H1 (cell line): ENCODE data around the gene GSG1L. TPM values are rescaled to one million over a fixed set of nuclear protein-coding genes. Genes with fewer than 3 reads are reported as not detected.

Experiments used
- CTCF ChIA-PET: fragments of 300-600 bp; sonication (Branson Sonifier 250); formaldehyde crosslinking; loops from one replicate; lab custom pipeline; 2021; ENCODE audit not compliant: partially characterized antibody; lab: Charles Lee
- POLR2A ChIA-PET: fragments of 300-600 bp; sonication (Branson Sonifier 250); formaldehyde crosslinking; loops from one replicate; lab custom pipeline; 2021; ENCODE audit warnings: inconsistent platforms; ENCODE audit not compliant: partially characterized antibody; lab: Charles Lee
- DNase-seq, 2 experiments: peaks; one replicate each; pipeline versions ENCODE4 v3.0.0 to v3.0.0-alpha.2; 2010 to 2022; ENCODE audit warnings: low spot score in 2 of 2, low read depth in 1 of 2, mixed read lengths in 1 of 2
- FAIRE-seq: peaks from 2 replicates; lab custom pipeline; 2011; peaks lifted over from hg19 to GRCh38; lab: Jason Lieb, UNC
- H2AFZ ChIP-seq: 2 replicates; pipeline ENCODE4 v1.8.1; 2012; ENCODE audit warnings: low read length, inconsistent platforms
- H2AK5ac ChIP-seq: 2 replicates; pipeline ENCODE4 v1.6.1; 2013; ENCODE audit warnings: low read depth, low read length
- H2BK120ac ChIP-seq: replicated peaks from 2 replicates; pipeline ENCODE3; 2013; ENCODE audit warnings: low read depth, low read length, inconsistent platforms
- H2BK12ac ChIP-seq: 2 replicates; pipeline ENCODE4 v1.6.1; 2013; ENCODE audit warnings: low read depth, low read length
- H2BK15ac ChIP-seq: 2 replicates; pipeline ENCODE4 v1.6.1; 2013; ENCODE audit warnings: low read length
- H2BK20ac ChIP-seq: 2 replicates; pipeline ENCODE4 v1.6.1; 2013; ENCODE audit warnings: low read length
- H2BK5ac ChIP-seq: 2 replicates; pipeline ENCODE4 v1.6.1; 2013; ENCODE audit warnings: low read depth, low read length
- H3K14ac ChIP-seq: 2 replicates; pipeline ENCODE4 v1.6.1; 2013; ENCODE audit warnings: inconsistent platforms; ENCODE audit not compliant: insufficient read length
- H3K18ac ChIP-seq: 2 replicates; pipeline ENCODE4 v1.6.1; 2013; ENCODE audit warnings: low read length; ENCODE audit errors: extremely low read depth
- H3K23ac ChIP-seq: 2 replicates; pipeline ENCODE4 v1.6.1; 2013; ENCODE audit warnings: inconsistent platforms; ENCODE audit not compliant: insufficient read length
- H3K23me2 ChIP-seq: 2 replicates; pipeline ENCODE4 v1.6.1; 2013; ENCODE audit warnings: low read depth, low read length
- H3K27ac ChIP-seq: 2 replicates; pipeline ENCODE4 v1.6.1; 2011; ENCODE audit warnings: low read depth, low read length, inconsistent platforms
- H3K27me3 ChIP-seq, 4 experiments: replicated peaks in 1 of 4; 1 replicate in 1 of 4; 2 replicates in 3 of 4; pipeline versions ENCODE4 v1.6.1 to v1.8.1; 2011 to 2013; ENCODE audit warnings: low read length in 3 of 4, mild to moderate bottlenecking in 3 of 4, inconsistent platforms in 2 of 4, mixed read lengths in 2 of 4, moderate library complexity in 1 of 4; ENCODE audit not compliant: control insufficient read depth in 3 of 4, insufficient read depth in 3 of 4; ENCODE audit errors: extremely low read depth in 1 of 4
- H3K36me3 ChIP-seq, 4 experiments: 2 replicates each; pipeline versions ENCODE4 v1.6.1 to v1.8.1; 2011 to 2013; ENCODE audit warnings: mild to moderate bottlenecking in 4 of 4, low read length in 3 of 4, moderate library complexity in 2 of 4, control low read depth in 1 of 4, inconsistent platforms in 1 of 4; ENCODE audit not compliant: insufficient read depth in 4 of 4, control insufficient read depth in 2 of 4
- H3K4ac ChIP-seq: replicated peaks from 2 replicates; pipeline ENCODE3; 2013; ENCODE audit warnings: low read length, low read depth, mixed read lengths, inconsistent platforms; ENCODE audit not compliant: insufficient read length
- H3K4me1 ChIP-seq, 4 experiments: replicated peaks in 1 of 4; 1 replicate in 1 of 4; 2 replicates in 3 of 4; pipeline versions ENCODE4 v1.6.1 to v1.8.1; 2011 to 2013; ENCODE audit warnings: low read length in 3 of 4, inconsistent platforms in 2 of 4, mixed read lengths in 1 of 4; ENCODE audit not compliant: insufficient read depth in 4 of 4, control insufficient read depth in 3 of 4
- H3K4me2 ChIP-seq, 2 experiments: 2 replicates each; pipeline versions ENCODE4 v1.6.1 to v1.8.1; 2011 to 2013; ENCODE audit warnings: low read depth in 2 of 2, low read length in 2 of 2, control low read depth in 1 of 2, inconsistent platforms in 1 of 2, mild to moderate bottlenecking in 1 of 2; ENCODE audit not compliant: insufficient read depth in 1 of 2
- H3K4me3 ChIP-seq, 4 experiments: fragments of 200-600, 300-600 bp in 1 of 4; sonication (generic), shearing (Covaris generic), sonication (Bioruptor Twin) in 1 of 4; 2 replicates each; pipeline versions ENCODE4 v1.5.1 to v1.8.1; 2011 to 2016; ENCODE audit warnings: low read length in 4 of 4, low read depth in 3 of 4, control low read depth in 2 of 4, inconsistent platforms in 2 of 4, mild to moderate bottlenecking in 2 of 4, mixed read lengths in 1 of 4, moderate library complexity in 1 of 4; ENCODE audit not compliant: insufficient read depth in 2 of 4; ENCODE audit errors: extremely low read depth in 1 of 4
- H3K56ac ChIP-seq: replicated peaks from 2 replicates; pipeline ENCODE3; 2013; ENCODE audit warnings: low read depth, mild to moderate bottlenecking, mixed read lengths, low read length, inconsistent platforms; ENCODE audit not compliant: insufficient read length
- H3K79me1 ChIP-seq: 2 replicates; pipeline ENCODE4 v1.6.1; 2013; ENCODE audit warnings: low read depth, low read length, control low read depth
- H3K79me2 ChIP-seq, 2 experiments: 2 replicates each; pipeline versions ENCODE4 v1.6.1 to v1.8.1; 2012 to 2013; ENCODE audit warnings: low read length in 2 of 2, mild to moderate bottlenecking in 2 of 2, inconsistent platforms in 1 of 2; ENCODE audit not compliant: insufficient read depth in 2 of 2, control insufficient read depth in 1 of 2
- H3K9ac ChIP-seq, 4 experiments: replicated peaks in 1 of 4; 1 replicate in 1 of 4; 2 replicates in 3 of 4; pipeline versions ENCODE4 v1.6.1 to v1.8.1; 2011 to 2013; ENCODE audit warnings: low read depth in 3 of 4, low read length in 3 of 4, control low read depth in 2 of 4, mild to moderate bottlenecking in 2 of 4, moderate library complexity in 2 of 4, inconsistent platforms in 1 of 4; ENCODE audit errors: extremely low read depth in 1 of 4
- H3K9me3 ChIP-seq, 2 experiments: 2 replicates each; pipeline versions ENCODE4 v1.6.1 to v1.8.1; 2012 to 2013; ENCODE audit warnings: mild to moderate bottlenecking in 2 of 2, moderate library complexity in 2 of 2, control low read depth in 1 of 2, inconsistent platforms in 1 of 2, low read depth in 1 of 2, low read length in 1 of 2, mixed read lengths in 1 of 2; ENCODE audit not compliant: insufficient read depth in 2 of 2
- H4K20me1 ChIP-seq, 2 experiments: replicated peaks in 1 of 2; 2 replicates each; pipeline versions ENCODE3 to v1.8.1; 2011 to 2013; ENCODE audit warnings: inconsistent platforms in 2 of 2, low read length in 2 of 2, mild to moderate bottlenecking in 1 of 2; ENCODE audit not compliant: insufficient read depth in 2 of 2, control insufficient read depth in 1 of 2
- H4K5ac ChIP-seq: 2 replicates; pipeline ENCODE4 v1.6.1; 2013; ENCODE audit warnings: low read length, low read depth, mixed read lengths, inconsistent platforms; ENCODE audit not compliant: insufficient read length
- H4K8ac ChIP-seq: 2 replicates; pipeline ENCODE4 v1.8.0; 2013; ENCODE audit warnings: mild to moderate bottlenecking, moderate library complexity, low read length, inconsistent platforms; ENCODE audit not compliant: insufficient read depth; ENCODE audit errors: extremely low read depth
- H4K91ac ChIP-seq: replicated peaks from 2 replicates; pipeline ENCODE3; 2013; ENCODE audit warnings: low read length, mixed read lengths, inconsistent platforms; ENCODE audit not compliant: insufficient read length
- CEBPB ChIP-seq: IDR thresholded peaks from 2 replicates; pipeline ENCODE4 v1.6.1; 2012; ENCODE audit warnings: low read depth, low read length
- POLR2A ChIP-seq, 2 experiments: IDR thresholded peaks; 1 replicate in 1 of 2; 2 replicates in 1 of 2; pipeline ENCODE4 v1.6.1; 2011; ENCODE audit warnings: low read depth in 2 of 2, low read length in 2 of 2, mild to moderate bottlenecking in 2 of 2; ENCODE audit errors: control extremely low read depth in 1 of 2
- RAD21 ChIP-seq, 2 experiments: IDR thresholded peaks in 1 of 2; conservative IDR thresholded peaks in 1 of 2; 2 replicates each; pipeline ENCODE4 v1.6.1; 2011; ENCODE audit warnings: low read depth in 2 of 2, low read length in 2 of 2, improper control_type of control experiment in 1 of 2, inconsistent platforms in 1 of 2, mild to moderate bottlenecking in 1 of 2, moderate library complexity in 1 of 2
- RBBP5 ChIP-seq: IDR thresholded peaks from 2 replicates; pipeline ENCODE4 v1.7.1; 2012; ENCODE audit warnings: low read depth, mild to moderate bottlenecking, inconsistent platforms, low read length, moderate library complexity, borderline replicate concordance
- SP1 ChIP-seq: IDR thresholded peaks from 2 replicates; pipeline ENCODE4 v1.6.1; 2011; ENCODE audit warnings: low read depth, low read length
- TAF1 ChIP-seq: IDR thresholded peaks from 2 replicates; pipeline ENCODE4 v1.6.1; 2011; ENCODE audit warnings: mild to moderate bottlenecking, low read depth, low read length
- TEAD4 ChIP-seq: IDR thresholded peaks from 2 replicates; pipeline ENCODE4 v1.6.1; 2012; ENCODE audit warnings: low read depth, low read length, inconsistent platforms, mixed read lengths
- YY1 ChIP-seq: IDR thresholded peaks from 2 replicates; pipeline ENCODE4 v1.6.1; 2011; ENCODE audit warnings: low read depth, mild to moderate bottlenecking, low read length
- WGBS, 2 experiments: shearing (Covaris generic) in 1 of 2; methylation state at CpG; one replicate each; pipeline versions ENCODE4 v1.1.6 to v1.1.7; 2013 to 2015; ENCODE audit warnings: low lambda C conversion rate in 2 of 2, mixed read lengths in 2 of 2, inconsistent platforms in 1 of 2, low coverage in 1 of 2, missing lambda C conversion rate in 1 of 2; ENCODE audit not compliant: insufficient replicate concordance in 2 of 2, insufficient coverage in 1 of 2, insufficient read length in 1 of 2; ENCODE audit errors: extremely low coverage in 1 of 2, missing lambda C conversion rate in 1 of 2; 5-methylcytosine and 5-hydroxymethylcytosine counted together
- polyA plus RNA-seq, 7 experiments: library from polyadenylated mRNA; depleted of rRNA in 3 of 7; stranded (reverse) in 5 of 7; unstranded in 2 of 7; fragments of >200 nt in 5 of 7; fragments of 200-250 nt in 2 of 7; gene quantifications; 1 replicate in 5 of 7; 2 replicates in 1 of 7; 4 replicates in 1 of 7; pipeline versions ENCODE4 v1.2.1 to v1.2.3, GENCODE V29; 2011 to 2013; ENCODE audit warnings: missing spikeins in 2 of 7, mixed read lengths in 2 of 7
- total RNA-seq: library from RNA; stranded (reverse); fragmentation: NEBNext Ultra II Directional; extraction: Animal tissue kit (Norgen Biotek cat#: 25700); gene quantifications from 2 replicates; pipeline ENCODE4 v1.2.1, GENCODE V29; 2021
- TF ChIP-seq, protein P1 (sequence below): IDR thresholded peaks from 2 replicates; pipeline ENCODE4 v1.6.1; 2011; ENCODE audit warnings: low read depth, mild to moderate bottlenecking, low read length; ENCODE audit not compliant: insufficient read depth

GSG1L gene
- total and polyA plus RNA-seq, 2 of the 8 experiments (the other 6 are each of a cell fraction or from before 2014, with no cell fraction given): 0.71 to 1.1 TPM

DNA sequence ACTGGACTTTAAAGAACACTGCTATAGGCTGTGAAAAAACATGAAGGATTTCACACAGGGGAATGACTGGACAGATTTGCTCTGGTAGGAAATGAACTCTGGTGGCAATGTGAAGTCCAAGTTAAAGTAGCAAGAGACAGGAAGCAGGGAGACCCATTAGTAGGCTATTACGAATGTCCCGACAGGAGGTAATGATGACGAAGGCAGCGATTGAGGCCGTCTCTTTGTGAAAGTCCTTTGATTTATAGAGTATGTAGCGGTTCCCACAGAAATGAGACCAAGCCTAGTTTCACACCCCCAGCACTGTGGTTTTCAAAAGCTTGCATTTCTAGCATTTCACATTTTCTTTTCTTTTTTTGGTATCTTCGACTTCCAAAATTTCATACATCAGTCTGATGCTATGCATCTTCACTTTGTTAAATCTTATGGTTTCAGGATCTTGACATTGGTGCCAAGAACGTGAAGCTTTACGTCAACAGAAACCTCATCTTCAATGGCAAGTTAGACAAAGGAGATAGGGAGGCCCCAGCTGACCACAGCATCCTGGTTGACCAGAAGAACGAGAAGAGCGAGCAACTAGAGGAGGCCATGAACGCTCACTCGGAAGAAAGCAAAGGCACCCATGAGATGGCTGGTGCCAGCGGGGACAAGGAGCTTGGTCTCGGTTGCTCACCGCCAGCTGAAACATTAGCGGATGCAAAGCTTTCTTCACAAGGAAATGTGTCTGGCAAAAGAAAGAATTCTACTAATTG lies 323.7 kb downstream of the GSG1L start:
- no peak overlapping the region for H3K4me2 ChIP-seq
- no peak overlapping the region for H2BK20ac ChIP-seq
- no peak for TF ChIP-seq RAD21 (IDR thresholded peaks at IDR 0.05 in 1 of 2, conservative IDR thresholded peaks at IDR 0.05 in 1 of 2; ENCODE audit: low read depth in 2 of 2, low read length in 2 of 2)
- TF ChIP-seq SP1: no peak
- TF ChIP-seq, protein P1, sequence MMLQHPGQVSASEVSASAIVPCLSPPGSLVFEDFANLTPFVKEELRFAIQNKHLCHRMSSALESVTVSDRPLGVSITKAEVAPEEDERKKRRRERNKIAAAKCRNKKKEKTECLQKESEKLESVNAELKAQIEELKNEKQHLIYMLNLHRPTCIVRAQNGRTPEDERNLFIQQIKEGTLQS: no peak
- TF ChIP-seq CEBPB: no peak
- no peak for TF ChIP-seq RBBP5
- no peak for TF ChIP-seq YY1
- TF ChIP-seq TAF1: no peak
- no peak for TF ChIP-seq POLR2A (IDR thresholded peaks at IDR 0.05; ENCODE audit: control extremely low read depth in 1 of 2, low read depth in 2 of 2, low read length in 2 of 2)
- TF ChIP-seq TEAD4: no peak
- H3K18ac ChIP-seq: no peak overlapping the region
- DNase-seq (no peak), FAIRE-seq (no peak)
- H3K23ac ChIP-seq: no peak overlapping the region
- H3K4ac ChIP-seq: no peak overlapping the region
- H3K14ac ChIP-seq: no peak overlapping the region
- H3K9me3 ChIP-seq: no peaks in the 10 kb centered on the region
- H3K4me3 ChIP-seq: no peak overlapping the region
- H2BK15ac ChIP-seq: no peak overlapping the region
- H3K36me3 ChIP-seq: no peaks in the 10 kb centered on the region; a peak in 2 of 8 replicates
- H2AK5ac ChIP-seq: no peak overlapping the region
- H2BK12ac ChIP-seq: no peak overlapping the region
- no peaks in the 10 kb centered on the region for H3K79me2 ChIP-seq
- no peak overlapping the region for H4K8ac ChIP-seq
- WGBS, 2 experiments: 91% methylated on average over 17 of the region's 17 CpGs; no CpG with 5 or more reads in 1 of the 2 experiments
- H4K91ac ChIP-seq: no peak overlapping the region
- H4K20me1 ChIP-seq: no peaks in the 10 kb centered on the region
- no peak overlapping the region for H4K5ac ChIP-seq
- H3K4me1 ChIP-seq: no peaks in the 10 kb centered on the region
- no peak overlapping the region for H2BK5ac ChIP-seq
- no peak overlapping the region for H3K9ac ChIP-seq
- H2AFZ ChIP-seq: no peak overlapping the region
- H3K27ac ChIP-seq: no peak overlapping the region
- CTCF ChIA-PET: interaction anchor here (1.3 to 2.4 kb wide), 3 partner anchors 9 to 128 kb away, joined by 3 to 6 read pairs (median 4); no protein-coding TSS in a partner anchor
- no peak overlapping the region for H3K56ac ChIP-seq
- no peaks in the 10 kb centered on the region for H3K79me1 ChIP-seq
- no peaks in the 10 kb centered on the region; the same call in 1 of the 2 replicates for H3K23me2 ChIP-seq
- H3K27me3 ChIP-seq: no peaks in the 10 kb centered on the region
- H2BK120ac ChIP-seq: no peak overlapping the region
- POLR2A ChIA-PET: no interaction called here
